ENCODE data around the gene PAX5.
"Not testable (repeated sequence)": the region's sequence is repeated elsewhere in the genome, so short reads cannot be mapped to it uniquely, and the experiment has no call there.

The PAX5 gene
- total RNA-seq, result 0 reads per million in 2 donors

GRCh38 chr9:37033682-37034304, at the start of gene PAX5:
TSS of gene PAX5 (minus strand) at chr9:37034268. CDS start at chr9:37034031, 237 bp downstream.
- DNase-seq, result no peak

- no peak for DNase-seq
Observed at GRCh38 chr9:37083654-37084053, 49.6 kb upstream of the PAX5 start.

DNA sequence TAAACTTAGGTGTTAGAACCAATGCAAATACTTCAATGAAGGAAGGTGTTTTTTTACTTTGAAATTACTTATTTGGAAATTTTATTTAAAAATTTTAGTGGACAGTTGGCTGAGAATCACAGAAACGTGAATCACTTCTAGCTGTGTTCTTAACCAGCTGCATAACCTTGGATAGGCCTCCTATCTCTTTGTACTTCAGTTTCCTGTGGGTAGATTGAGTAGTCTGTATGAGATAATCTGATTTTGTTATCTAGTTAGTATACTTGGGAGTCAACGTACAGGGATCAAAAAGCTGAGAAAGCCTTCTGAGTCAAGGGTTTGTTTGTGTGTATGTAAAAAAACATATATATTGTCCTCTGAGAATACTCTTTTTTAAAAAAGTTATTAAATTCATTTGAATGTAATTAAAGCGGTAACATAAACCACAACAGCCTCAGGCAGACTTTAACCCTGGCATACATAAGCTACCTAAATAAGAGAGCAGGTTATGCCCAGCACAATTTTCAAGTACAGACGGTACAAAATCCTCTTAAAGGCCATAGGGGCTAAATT, 48.2 kb upstream of the PAX5 start:
- DNase-seq, result no peak

- DNase-seq, result not testable (repeated sequence)
Observed at GRCh38 chr9:37081507-37081906, 47.4 kb upstream of the PAX5 start.

GRCh38 chr9:37080165-37080628, 46.1 kb upstream of the PAX5 start:
- DNase-seq, result not testable (repeated sequence)

DNA sequence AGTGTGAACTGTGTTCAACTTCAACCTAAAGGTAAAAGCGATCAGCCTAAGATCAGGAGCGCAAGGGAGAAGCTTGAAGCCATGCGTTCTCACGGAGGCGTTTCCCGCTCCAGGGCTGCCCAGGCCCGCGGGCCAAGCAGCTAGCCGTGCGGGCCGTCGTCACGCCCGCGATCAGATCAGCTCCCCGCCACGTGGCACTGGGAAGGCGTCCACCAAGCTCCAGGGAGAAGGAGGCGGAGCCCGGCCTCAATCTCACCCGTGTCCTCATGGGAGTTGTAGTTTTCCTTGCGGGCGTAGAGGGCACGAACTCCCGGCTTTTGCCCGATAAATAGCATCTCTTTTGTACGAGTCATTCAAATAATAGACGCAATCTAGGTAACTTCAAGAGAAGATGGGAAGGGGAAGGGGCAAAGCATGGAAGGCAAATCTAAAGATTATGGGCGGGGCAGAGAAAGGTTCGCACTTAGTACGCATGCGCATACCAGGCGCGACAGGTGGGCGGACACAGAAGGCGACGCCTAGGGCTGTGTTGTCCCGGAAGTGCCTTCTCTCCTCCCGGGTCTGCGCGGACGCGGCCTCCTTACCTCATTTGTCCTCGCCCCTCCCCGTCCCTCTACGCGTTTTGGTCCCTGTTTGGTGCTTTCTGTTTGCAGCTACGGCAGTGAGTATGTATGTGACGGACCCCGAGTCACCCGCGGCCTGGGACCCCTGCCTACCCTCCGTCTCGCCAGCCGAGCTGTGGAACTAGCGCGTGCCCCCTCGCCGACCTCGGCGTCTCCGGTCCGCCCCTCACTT, 45.5 kb upstream of the PAX5 start:
- DNase-seq, result peak; percentile 82

- not testable (repeated sequence) for DNase-seq
Observed at GRCh38 chr9:37074790-37075189, 40.7 kb upstream of the PAX5 start.

DNA sequence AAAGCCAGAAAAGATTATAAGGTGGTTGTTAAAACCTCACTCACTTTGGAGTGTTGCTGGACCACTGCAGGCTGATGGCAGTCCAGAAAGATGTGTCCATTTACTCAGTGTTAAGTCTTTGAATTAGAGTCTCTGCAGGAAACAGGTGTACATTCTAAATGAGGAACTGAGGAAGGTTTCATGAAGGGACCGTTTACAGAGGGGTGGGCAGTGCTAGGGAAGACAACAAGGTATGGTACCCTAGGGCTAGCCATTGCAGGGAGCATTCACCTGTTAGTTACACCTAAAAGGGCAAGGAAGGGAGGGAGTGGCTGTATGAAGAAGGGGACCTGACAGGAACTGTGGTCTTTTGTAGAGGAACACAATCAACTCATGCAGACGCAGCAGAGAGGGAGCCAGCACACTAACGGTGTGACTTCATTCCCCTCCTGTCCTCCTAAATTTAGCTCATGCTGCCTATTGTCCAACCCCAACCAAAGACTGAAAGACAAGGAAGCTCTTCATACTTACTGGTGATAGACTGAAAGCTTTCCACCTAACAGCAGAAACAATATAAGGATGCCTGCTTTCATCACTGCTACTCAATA, 32.2 kb upstream of the PAX5 start:
- no peak for DNase-seq

DNA sequence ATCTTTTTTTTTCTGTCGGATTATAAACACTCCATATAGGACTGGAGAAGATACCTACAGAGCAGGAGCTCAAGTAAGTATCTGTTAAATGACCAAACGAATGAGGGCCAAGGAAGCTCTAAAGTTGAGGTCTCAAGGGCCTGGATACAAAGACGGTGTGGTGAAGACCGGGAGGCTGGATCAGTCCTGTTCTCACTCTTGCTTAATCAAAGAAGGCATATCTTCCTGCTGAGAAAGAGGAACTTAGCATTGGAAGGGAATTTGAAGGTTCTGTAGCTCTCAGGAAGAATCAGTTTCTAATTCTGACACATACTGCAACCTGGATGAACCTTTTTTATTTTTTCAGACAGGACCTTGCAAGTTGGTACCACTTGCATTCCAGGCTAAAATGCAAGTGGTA, 28.3 kb upstream of the PAX5 start:
- no peak for DNase-seq

DNA sequence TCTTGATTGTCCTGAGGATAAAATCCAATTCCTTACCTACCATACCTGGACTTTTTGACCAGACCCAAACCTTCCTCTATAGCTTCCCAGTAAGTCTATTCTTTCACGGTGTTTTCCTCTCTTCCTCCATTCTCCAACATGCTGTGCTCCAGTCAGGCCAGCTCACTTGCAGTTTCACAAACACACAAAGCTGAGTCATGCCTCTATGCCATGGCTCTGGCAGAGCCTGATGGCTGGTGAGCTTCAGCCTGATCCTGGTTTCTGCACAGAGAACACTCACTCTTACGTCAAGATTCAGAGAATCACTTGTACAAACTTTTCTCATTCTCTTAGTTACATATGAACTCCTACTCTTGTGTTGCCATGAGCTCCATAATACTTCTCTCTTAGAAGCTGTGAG, 27.7 kb upstream of the PAX5 start:
- DNase-seq, result no peak

DNA sequence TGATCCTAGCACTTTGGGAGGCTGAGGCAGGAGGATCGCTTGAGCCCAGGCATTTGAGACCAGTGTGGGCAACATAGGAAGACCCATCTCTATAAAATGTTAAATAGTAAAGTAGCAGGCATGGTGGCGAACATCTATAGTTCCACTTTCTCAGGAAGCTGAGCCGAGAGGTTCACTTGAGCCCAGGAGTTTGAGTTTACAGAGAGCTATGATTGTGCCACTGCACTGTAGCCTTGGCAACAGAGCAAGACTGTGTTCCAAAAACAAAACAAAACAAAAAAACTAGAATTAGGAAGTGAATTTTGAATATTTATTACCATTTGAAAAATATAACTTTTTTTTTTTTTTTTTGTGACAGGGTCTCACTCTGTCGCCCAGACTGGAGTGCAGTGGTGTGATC, 26.8 kb upstream of the PAX5 start:
- no peak for DNase-seq

DNA sequence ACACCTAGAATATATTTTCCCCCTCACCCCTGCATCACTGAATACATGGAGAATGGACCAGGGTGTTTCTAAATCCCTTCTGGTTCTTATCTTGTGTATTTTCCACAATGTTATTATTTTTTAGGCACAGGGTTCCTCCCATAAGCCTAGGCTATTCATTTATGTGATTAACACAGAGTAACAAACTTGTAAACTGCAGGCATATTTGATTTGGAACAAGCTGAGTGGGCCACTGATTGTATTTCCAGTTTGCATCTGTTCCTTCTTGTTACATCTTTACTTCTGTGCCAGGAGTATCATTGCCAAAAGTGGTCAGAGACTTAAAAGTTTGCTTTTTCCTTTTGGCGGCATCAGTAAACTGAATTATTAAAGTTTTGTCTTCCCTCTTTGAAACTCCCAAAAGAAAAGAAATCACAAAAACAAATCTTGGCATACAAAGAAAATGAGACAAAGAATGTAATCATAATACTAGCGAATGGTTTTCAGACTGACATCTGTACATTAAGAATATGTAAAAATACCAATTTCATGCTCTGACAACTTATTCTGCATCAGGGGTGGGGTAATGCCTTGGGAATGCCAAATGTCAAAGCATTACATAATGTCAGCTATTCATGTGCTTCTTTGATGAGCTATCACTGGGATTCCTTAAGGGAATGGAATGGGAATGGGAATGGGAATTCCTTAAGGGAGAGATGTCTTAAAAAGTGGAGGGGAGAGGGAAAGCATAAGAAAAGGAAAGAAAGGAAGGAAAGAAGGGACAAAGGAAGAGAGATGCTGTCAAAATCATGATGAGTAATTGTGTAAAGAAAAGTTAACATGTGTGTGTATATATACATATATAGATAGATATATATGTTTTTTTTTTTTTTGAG, 22.2 kb upstream of the PAX5 start:
- DNase-seq, result no peak

- not testable (repeated sequence) for DNase-seq
Observed at GRCh38 chr9:37054363-37054720, 20.3 kb upstream of the PAX5 start.

DNA sequence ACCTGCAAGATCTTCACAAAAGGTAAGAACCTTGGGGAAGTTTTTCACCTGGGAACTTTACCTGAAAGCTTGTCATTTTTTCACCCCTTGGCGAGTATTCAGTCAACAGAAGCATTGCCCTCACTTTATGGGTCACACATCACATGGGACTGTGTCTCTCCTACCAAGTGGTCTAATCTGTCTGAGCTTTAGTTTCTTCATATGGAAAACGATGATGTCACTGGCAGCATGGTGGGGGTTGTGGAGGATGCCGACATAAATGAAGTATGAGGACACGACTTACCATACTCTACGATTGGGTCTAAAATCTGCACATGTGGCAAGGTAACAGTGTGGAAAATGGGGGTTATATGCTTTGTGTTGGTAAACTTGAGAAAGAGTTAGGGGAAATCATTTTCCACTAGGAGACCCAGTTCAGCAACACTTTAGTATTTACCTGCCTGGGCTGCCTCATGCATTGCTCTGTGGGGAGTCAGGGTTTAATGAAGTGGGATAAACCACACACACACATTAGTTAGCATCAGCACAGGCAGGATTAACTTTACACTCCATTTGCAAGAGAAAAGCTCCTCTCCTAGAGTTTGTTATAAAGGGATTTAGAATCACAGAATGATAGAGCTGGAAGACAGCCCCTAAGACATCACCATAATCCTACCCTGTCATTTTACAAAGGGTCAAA, 19.8 kb upstream of the PAX5 start:
- no peak for DNase-seq

DNA sequence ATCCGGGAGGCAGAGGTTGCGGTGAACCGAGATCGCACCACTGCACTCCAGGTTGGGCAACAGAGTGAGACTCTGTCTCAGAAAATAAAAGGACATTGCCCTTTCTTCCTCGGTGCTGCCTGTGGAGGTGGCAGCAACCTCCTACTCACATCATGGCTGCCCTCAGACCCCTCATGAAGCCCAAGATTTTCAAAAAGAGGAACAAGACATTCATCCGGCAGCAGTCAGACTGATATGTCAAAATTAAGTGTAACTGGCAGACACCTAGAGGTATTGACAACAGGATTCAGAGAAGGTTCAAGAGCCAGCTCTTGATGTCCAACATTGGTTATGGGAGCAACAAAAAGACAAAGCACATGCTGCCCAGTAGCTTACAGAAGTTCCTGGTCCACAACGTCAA, 12.6 kb upstream of the PAX5 start:
- DNase-seq, result no peak

DNA sequence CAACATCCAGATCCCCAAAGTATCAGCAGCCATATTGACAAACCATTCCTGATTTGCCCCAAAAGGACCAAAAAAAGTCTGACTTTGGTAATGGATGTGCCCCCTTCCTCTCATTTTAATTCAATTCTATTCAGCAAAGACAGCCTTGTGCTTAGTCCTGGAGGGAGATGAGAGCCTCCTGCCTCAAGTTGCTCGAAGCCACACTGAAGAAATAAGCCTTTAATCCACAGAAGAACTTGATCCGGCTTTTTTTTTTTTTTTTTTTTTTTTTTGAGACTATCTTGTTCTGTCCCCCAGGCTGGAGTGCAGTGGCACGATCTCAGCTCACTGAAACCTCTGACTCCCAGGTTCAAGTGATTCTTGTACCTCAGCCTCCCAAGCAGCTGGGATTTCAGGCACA, 8.4 kb upstream of the PAX5 start:
- no peak for DNase-seq

DNA sequence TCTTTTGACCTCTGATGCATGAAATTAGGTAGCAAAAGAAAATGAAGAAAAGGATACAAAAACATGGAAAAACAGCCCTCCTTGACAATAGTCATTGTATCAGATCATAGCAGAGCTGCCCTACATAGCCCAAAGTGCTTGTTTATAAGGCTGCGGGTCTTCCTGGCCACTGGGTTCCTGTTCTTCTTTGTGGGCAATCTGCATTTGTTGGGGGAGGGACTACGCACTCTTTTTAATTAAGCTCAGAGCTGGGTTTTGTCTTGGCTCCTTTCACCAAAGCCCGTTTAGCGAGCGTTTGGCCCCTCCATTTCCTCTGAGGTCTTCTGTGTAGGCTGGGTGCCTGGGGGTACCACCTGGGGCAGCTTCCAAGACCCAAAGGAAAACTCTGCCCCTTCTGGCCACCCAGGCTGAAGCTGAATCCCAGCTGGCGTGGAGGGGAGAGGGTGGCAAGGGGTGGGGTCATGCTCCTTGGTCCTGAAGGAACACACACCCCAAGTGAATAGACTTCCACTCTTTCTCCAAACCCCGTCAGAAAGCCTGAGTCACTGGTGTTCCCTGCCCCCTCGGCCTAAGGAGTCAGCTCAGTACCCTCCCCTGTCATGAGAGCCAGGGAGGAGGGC, 6.5 kb upstream of the PAX5 start:
- no peak for DNase-seq

GRCh38 chr9:37038943-37039464, 4.9 kb upstream of the PAX5 start:
- DNase-seq, result no peak

DNA sequence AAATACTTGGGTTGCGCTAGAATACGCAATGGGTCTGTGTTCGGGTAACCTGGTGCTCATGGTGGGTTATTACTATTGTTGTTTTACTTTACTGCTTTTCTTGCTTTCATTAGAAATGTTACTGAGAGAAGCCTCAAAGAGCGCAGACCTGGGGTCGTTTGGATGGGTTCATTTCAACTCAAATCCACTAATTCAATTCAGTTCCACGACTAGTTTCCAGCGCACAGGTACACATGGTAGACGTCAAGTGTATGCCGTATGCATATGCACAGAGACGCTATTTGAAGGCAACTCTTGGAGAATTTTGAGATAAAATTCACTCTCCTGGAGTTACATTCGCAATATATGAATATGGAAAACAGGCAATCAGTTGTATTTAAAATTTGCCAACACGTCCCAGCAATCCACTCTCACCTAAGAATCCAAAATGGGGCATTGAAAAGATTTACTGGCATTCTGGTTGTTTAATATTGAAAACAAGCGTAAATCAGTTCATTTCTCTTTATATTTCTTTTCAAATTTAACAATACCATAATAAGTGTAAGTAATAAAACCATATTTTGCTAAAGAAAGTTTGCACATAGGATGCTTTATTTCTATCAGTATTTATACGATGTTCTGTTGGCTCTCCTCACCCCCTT, 4.4 kb upstream of the PAX5 start:
- no peak for DNase-seq

- no peak for DNase-seq
Observed at GRCh38 chr9:37037503-37038301, 3.6 kb upstream of the PAX5 start.
